ENCODE data around the gene CRY2.
"Not testable (repeated sequence)": the region's sequence is repeated elsewhere in the genome, so short reads cannot be mapped to it uniquely, and the experiment has no call there.

The CRY2 gene

DNA sequence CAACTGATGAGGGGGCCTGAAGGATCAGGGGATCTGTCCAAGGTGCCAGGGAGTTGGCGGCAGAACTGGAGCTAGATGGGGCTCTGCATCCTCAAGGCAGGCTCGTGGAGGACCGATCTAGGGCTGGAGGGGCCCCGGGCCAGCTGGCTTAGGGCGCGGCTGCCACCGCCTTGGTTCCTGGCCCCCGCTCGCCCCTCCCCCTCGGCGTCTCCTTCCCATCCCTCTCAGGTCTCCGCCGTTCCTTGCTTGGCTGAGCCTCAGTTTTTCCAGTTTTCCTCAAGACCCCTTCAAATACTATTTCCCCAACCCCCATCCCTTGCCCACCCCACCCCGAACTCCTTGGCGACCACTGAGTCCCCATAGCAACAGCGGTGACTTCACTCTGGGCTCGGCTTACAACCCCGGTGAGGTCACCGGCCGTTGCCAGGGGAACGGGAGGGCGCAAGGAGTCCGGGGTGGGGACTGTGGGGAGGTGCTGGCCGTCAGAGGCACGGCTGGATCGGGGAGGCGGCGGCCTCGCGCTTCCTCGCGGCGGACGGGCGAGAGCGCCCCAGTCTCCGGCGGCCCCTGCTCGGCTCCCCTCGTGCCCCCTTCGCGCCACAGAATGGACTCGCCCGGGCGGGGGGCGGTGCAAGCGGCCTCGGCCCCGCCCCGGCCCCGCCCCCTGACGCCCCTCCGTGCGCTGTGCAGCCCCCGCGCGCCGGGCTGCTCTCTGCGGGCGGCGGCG lies 52.3 kb downstream of the CRY2 start:
- DNase-seq (ENCODE audit: low spot score), result peak; percentile 95

DNA sequence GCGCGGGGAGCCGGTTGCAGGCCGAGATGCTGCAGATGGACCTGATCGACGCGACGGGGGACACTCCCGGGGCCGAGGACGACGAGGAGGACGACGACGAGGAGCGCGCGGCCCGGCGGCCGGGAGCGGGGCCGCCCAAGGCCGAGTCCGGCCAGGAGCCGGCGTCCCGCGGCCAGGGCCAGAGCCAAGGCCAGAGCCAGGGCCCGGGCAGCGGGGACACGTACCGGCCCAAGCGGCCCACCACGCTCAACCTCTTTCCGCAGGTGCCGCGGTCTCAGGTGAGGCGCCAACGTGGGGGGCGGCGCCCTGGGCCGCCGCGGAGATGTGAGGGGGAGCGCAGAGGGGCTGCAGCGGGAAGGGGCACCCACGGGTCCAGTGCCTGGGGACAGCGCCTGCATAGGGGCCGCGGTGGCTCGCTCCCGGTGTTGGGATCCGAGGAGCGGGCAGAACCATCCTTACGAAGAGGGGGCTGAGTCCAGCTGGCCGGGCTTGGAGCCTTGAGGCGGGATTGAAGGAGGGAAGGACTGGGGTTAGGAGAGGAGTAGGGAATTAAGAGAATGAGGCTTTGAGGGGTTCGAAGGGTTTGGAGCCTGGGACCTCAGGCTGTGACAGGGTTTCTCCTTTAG lies 53.0 kb downstream of the CRY2 start:
- peak; percentile 51 for DNase-seq (ENCODE audit: low spot score)

DNA sequence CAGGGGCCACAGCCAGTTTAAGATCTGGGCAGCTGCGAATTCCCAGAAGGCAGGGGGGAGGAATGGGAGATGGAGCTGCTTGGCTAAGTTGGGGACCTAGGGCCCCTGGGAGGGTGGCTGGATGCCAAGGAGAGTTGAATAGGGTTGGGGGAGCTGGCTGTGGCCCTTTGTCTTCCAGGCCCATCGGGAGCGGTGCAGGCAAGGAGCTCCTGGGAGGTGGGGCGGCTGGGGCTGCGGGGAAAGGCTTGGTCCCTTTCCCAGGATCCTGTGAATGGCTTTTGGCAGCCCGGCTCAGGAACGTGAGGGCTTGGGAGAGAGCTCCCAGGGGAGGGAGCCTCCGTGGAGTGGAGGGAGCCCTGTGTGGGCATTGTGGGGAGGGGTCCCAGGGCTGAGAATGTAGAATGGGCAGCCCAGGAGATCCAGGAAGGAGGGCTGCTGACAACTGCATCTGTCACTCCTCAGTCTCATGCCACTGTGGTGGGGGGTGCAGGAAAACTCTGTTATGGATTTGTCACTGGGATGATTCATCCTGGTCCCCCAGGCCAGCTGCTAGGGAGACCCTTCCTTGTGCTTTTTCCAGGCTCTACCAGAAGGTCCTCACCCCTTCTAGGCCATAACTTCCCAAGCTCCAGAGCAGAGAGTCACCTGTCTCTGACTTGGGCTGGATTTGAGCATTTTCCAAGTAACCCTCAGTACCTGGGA lies 53.8 kb downstream of the CRY2 start:
- peak; percentile 40 for DNase-seq (ENCODE audit: low spot score)

DNA sequence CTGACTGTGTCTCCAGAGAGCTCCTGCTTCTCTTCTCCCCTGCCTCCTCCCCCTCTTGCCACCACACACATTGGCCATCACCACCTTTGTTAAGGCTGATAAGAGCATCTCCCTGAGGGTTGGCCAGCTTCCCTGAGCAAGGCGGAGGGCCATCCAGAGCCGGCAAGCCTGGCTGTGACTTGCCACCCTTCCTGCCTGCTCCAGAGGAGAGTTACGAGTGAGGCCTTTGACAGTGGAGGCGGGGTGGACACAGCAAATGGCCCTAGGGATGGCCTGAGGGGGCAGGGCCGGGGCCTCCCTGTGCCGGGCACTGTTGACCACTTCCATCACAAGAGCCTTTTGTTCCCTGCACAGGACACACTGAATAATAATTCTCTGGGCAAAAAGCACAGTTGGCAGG lies 54.4 kb downstream of the CRY2 start:
- DNase-seq (ENCODE audit: low spot score), result no peak

DNA sequence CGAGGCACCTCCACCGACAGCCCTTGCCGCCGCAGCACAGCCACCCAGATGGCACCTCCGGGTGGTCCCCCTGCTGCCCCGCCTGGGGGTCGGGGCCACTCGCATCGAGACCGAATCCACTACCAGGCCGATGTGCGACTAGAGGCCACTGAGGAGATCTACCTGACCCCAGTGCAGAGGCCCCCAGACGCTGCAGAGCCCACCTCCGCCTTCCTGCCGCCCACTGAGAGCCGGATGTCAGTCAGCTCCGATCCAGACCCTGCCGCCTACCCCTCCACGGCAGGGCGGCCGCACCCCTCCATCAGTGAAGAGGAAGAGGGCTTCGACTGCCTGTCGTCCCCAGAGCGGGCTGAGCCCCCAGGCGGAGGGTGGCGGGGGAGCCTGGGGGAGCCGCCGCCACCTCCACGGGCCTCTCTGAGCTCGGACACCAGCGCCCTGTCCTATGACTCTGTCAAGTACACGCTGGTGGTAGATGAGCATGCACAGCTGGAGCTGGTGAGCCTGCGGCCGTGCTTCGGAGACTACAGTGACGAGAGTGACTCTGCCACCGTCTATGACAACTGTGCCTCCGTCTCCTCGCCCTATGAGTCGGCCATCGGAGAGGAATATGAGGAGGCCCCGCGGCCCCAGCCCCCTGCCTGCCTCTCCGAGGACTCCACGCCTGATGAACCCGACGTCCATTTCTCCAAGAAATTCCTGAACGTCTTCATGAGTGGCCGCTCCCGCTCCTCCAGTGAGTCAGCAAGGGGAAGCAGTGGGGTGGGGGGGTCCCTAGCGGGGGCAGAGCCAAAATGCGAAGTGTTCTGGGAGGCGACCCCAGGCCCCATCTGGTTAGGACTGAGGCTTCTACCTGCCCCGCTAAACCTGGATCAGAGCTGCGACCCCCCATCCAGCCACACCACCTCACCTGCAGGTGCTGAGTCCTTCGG lies 55.4 kb downstream of the CRY2 start:
- DNase-seq (ENCODE audit: low spot score), result no peak

DNA sequence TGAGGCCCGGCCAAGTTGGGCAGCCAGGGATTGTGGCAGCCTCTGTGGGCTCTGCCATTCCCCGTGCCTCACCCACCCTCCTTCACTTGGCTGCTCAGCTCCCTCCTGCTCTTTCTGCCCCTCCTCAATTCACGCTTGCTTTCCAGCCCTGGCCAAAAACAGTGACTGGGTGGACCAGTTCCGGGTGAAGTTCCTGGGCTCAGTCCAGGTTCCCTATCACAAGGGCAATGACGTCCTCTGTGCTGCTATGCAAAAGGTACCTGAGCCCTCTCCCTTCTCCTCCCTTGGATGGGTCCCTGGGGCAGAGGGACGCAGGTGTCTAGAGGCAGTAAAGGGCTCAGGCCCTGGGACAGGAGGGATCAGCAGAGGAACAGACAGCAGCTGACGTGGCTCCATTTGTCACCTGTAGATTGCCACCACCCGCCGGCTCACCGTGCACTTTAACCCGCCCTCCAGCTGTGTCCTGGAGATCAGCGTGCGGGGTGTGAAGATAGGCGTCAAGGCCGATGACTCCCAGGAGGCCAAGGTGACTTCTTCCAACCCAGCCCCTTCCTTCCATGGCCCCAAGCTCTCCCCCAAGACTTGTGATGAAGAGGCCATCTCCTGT lies 57.1 kb downstream of the CRY2 start:
- DNase-seq (ENCODE audit: low spot score), result no peak

DNA sequence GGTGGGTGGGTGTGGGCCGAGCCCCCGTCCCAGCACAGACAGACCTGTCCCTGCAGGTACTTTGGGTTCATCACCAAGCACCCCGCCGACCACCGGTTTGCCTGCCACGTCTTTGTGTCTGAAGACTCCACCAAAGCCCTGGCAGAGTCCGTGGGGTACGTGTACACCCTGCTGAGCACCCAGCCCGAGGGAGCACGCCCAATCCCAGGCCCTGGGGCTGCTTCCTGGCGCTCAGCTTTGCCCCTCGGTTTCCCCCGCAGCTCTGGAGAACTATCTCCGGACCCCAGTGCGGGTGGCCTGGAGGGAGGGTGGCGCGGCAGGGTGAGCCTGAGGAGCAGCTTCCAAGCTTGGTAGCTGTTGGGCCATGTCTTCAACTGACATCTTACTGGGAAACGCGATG lies 57.8 kb downstream of the CRY2 start:
- DNase-seq (ENCODE audit: low spot score), result no peak

DNA sequence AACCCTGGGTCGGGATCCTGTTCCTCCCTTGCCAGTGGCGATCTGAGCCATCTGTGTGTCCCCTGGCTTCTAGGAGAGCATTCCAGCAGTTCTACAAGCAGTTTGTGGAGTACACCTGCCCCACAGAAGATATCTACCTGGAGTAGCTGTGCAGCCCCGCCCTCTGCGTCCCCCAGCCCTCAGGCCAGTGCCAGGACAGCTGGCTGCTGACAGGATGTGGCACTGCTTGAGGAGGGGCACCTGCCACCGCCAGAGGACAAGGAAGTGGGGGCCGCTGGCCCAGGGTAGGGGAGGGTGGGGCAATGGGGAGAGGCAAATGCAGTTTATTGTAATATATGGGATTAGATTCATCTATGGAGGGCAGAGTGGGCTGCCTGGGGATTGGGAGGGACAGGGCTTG lies 58.3 kb downstream of the CRY2 start:
- not testable (repeated sequence) for DNase-seq (ENCODE audit: low spot score)

DNA sequence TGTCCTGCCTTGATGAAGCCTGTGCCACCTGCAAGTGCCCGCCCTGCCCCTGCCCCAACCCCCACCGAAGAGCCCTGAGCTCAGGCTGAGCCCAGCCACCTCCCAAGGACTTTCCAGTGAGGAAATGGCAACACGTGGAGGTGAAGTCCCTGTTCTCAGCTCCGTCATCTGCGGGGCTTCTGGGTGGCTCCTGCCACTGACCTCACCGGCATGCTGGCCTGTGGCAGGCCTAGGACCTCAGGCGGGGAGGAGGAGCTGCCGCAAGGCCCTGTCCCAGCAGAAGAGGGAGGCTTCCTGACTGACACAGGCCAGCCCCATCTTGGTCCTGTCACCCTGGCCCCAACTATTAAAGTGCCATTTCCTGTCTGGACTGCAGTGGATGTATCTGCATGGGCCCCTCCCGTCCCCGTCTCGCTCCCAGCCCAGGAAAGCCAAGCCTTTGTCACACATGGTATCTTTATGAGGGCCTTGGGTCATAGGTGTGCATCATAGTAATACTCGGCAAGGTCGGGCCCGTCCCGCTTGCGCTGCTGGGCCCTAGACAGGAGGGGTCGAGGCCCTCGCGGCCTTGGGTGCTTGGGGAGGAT lies 58.9 kb downstream of the CRY2 start:
- DNase-seq (ENCODE audit: low spot score), result no peak

DNA sequence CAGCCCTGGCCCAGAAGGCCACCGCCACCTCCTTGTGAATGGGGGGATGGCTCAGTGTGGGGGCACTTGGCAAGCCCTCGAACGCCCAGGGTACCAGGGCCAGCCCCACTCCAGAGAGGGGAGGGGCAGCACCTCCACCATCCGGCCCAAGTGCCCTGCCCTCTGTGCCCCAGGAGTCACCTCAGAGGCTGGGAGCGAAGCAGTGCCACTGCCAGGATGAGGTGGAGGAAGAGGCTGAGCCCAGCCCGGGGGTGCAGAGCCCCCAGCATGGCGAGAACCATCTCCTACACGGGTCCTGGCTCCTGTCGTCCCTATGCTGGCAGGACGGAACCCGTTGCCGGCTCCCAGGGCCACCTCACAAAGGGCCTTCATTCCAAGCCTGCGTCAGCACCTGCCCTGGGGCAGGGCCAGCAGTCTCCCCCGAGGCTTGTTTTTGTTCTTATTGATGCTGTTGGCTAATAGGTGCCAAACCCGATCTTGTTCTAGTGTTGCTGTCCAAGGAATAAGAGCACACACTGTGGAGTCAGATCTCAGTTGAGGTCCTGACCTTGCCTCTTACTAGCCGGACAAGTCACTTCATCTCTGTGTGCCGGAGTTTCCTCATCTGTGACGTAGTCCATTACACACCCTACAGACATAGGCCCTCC lies 59.8 kb downstream of the CRY2 start, which contains the start of gene FREY1:
TSS of gene FREY1 (minus strand) at position 307 of the 647 bp plus-strand sequence. CDS start at position 281, 26 bp downstream.
- DNase-seq (ENCODE audit: low spot score), result no peak

DNA sequence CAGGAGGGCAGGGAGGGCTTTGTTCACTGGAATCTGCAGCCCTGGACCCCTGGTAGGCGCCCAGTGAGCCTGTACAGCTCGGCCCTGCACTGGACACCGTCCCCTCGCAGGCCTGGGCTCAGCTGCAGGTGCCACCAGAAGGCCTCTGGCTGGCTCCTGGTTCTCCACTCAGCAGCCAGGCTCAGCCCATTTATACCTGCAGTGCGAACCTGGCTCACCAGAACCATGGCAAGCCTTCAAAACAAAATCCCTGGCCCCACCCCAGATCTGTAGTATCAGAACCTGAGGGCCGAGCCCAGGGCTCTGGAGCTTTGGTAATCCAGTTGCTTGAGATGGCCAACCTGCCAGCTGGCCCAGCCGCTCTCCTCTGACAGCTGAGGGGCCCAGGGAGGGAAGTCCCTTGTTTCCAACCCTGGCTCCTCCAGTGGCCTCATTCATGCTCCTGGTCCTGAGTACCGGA lies 60.7 kb downstream of the CRY2 start:
- no peak for DNase-seq (ENCODE audit: low spot score)

DNA sequence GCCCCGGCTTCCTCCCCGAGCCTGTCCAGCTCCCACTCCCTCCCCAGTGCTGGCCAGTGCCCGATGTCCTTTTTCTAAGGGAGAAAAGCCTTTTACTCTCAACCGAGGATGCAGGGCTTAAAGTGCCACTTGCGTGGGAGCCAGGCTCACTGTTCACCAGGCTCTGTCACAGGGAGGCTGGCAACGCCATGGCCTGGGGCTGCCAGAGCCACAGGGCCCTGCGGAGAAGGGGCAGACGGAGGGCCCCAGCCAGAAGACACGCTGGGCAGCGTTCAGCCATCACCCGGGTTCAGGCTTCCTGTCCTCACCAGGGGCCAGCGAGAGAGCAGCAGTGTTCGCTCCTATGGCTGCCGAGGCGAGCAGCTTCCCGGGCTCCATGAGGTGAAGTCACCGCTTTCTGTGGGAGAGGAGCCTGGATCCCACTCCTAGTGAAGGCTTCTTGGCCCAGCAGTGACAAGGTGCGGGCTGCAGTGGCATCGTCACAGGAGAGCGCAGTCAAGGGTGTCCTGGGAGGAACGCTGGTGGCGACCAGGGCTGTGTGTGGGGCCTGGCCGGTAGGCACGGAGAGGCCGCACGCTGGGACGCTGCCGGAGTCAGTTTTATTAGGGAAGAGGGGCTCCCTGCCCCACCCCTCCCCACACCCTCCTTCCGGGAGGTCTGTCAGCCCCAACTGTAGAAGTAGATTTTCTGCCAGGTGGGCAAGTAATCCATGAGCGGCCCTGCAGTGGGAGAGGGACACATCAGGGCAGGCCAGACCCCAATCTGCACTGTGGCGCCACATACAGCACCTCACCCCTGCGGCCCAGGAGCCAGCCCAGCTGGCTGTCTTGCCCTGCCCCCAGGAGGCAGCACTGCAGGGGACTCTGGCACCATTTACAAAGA lies 62.6 kb downstream of the CRY2 start:
- DNase-seq (ENCODE audit: low spot score), result no peak

DNA sequence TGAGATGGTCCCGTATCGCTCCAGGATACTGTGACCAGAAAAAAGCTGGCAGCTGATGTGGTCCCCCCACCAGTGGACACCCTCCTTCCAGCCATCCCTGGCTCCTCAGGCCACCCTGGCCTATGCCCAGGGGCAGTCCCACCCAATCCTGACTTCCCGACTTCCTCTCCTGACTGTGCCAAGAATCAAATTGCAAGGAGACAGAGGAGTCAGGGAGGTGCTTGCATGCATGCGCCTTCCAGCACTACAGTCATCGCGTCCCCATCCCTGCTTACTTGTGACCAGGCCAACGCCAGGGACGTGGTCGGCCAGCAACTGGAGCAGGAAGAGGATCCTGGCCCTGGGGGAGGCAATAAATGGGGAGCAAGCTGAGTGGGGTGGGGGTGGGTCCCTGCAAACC lies 63.3 kb downstream of the CRY2 start:
- DNase-seq (ENCODE audit: low spot score), result no peak

DNA sequence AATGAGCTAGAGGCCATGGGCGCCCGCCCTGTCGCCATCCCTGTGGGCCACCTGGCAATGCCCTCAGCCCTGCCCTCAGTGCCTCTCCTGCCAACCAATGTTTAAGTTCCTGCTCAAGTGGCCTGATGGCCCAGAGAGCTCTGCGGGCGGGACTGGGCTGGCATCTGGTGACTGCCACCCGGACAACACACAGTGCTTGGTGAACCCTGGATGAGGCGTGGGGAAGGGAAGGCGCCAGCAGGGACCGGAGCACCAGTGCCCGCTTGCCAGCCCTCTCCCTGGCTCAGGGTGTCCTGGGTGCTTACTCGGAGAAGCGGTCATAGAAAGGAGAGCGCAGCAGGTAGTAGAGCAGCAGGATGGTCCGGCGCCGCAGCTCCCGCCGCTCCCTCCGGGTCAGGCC lies 66.2 kb downstream of the CRY2 start:
- no peak for DNase-seq (ENCODE audit: low spot score)

DNA sequence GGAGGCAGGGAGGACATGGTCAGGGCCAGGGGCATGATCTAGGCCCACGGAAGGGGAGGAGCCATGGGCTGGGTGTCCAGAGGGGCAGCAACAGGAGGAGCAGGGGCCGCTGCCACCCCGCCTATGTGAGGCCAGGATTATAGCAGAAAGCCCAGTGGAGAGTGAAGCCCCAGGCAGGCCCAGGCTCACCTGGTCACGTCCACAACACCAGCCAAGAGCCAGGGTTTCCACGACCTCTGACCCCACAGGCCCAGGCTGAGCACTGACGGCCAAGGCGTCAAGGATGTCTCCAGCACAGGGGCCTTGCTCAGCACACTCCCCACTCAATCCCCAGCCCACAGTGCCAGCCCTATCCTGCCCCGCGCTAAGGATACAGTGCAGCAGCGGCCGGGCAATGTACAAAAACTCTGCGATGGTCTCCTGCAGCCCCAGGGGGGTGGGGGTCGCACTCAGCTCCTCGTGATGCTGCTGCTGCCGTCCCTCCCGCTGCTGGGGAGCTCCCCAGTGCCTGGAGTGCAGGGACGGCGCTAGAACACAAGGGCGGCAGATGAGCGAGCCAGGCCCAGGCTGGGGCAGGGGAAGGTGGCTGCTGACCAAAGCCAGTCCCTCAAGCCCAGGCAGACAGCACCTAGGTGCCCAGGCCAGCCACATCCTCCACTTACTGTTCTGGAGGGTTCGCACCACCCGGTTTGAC lies 66.8 kb downstream of the CRY2 start:
- no peak for DNase-seq (ENCODE audit: low spot score)

DNA sequence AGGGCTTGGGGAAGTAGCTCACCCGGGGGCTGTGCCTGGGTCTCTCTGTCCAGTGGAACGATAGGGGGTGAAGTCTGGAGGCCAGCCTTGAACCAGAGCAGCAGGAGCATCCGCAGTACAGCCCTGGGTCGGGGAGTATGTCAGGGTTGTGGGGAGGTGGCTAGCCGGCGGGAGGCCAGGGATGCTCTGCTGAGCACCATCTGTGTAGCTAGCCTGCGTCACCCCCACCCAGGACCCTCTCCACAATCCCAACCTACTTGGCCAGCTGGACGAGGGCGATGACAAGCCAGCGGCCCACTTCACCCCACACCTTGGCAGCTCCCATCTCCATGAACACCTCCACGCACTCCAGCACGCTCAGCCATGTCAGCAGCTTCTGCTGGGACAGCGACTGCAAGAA lies 68.2 kb downstream of the CRY2 start:
- DNase-seq (ENCODE audit: low spot score), result no peak

DNA sequence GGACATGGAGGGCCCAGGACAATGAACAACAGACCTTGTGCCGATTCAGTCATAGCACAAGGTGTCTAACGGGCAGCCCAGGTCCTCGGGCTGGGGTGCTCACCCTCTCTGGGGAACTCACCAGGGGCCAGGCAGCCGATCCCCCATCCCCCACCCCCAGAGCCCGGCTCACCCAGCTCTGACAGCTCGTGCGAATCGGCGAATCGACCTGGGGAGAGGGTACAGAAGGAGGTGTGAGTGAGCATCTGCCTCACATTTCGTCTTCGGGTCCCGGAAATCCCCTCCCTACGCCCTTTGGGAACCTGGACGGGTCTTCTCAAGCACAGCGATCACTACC lies 70.0 kb downstream of the CRY2 start:
- DNase-seq (ENCODE audit: low spot score), result no peak

DNA sequence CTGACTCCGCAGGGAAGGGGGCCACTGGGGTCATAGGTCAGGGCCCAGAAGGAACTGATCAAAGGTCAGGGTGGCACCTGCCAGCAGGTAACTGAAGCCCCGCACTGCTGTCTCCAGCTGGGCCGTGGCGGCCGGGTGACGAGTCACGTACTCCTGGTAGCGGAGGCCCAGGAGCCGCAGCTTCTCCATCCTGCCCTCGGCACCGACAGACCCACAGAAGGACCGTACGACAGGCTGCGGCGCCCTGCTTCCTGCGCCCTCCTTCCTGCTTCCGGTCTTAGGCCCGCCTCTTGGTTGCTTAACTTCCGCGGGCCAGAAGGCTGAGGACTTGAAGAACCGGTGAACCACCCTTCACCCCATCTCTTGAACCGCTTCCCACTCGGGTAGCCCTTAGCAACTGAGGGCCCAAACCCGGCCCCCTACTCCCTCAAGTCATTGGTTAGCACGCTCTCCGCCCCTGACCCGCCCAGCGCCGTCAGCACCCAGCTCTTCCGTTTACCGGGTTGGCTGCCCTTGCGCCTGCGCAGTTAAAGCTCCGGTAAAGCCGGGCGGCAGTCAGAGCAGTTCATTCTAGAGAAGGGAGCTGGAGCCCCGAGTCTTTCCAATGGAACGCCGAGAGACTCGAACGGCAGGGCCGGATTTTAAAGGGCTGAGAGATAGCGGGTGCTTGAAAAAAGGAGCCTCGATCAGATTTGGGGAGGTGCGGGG lies 70.5 kb downstream of the CRY2 start, which contains the start of gene PEX16:
TSS of gene PEX16 (minus strand) at position 255 of the 708 bp plus-strand sequence. CDS start at position 189, 66 bp downstream.
- DNase-seq (ENCODE audit: low spot score), result peak; percentile 99

Data from GM03348 (cell line).